ENCODE measurements around the gene KIF3C.
A peak's percentile ranks its signal among the peaks of the same experiment; 100 is the strongest.
"Not testable (repeated sequence)": the region's sequence is repeated elsewhere in the genome, so short reads cannot be mapped to it uniquely, and the experiment has no call there.

Gene KIF3C

GRCh38 chr2:25915411-25915810 lies 66.9 kb downstream of the KIF3C start:
- DNase-seq: not testable (repeated sequence)

- DNase-seq: not testable (repeated sequence)
Measured at GRCh38 chr2:25913696-25913973, 68.7 kb downstream of the KIF3C start.

DNA sequence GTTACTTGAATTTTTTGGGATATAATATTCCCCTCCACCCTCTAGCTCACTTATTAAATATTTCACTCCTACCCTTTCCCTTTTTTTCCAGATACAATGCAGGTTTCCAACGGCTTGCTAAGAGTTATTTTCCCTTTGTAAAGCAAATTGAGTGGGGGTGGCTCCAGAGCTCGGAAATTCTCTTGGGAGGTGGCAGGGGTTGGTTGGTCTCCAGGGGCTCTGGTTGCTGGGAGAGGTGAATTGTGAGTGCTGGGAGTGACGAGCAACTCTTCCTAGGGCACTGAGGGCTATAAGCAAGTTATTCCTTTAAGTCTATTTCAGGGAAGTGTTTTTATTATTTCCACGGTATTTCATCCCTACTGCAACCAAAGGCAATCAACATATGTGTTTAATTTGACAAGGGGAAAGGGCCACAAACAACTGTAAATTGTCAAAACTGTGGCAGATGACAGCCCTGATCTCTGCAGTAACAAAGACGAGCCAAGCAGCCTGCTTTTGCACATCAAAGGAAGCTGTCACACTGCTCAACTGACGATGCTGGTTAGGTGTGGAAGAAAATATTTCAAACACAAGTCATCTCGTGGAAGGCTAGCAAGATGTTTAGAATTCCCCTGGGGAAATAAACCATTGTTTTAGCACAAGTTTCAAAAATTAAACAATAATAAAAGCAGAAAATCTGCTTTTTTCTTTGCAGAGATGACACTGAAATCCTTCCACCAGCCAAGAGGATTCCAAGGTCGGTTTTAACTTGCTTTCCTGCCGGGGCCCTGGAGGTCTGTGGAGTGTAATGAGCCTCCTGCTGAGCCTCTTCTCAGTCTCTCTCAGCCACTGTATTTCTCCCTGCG lies 69.2 kb downstream of the KIF3C start:
- no peak for DNase-seq

- DNase-seq: not testable (repeated sequence)
Measured at GRCh38 chr2:25909574-25909973, 72.7 kb downstream of the KIF3C start.

- no peak for DNase-seq
Measured at GRCh38 chr2:25905126-25905525, 77.2 kb downstream of the KIF3C start.

DNA sequence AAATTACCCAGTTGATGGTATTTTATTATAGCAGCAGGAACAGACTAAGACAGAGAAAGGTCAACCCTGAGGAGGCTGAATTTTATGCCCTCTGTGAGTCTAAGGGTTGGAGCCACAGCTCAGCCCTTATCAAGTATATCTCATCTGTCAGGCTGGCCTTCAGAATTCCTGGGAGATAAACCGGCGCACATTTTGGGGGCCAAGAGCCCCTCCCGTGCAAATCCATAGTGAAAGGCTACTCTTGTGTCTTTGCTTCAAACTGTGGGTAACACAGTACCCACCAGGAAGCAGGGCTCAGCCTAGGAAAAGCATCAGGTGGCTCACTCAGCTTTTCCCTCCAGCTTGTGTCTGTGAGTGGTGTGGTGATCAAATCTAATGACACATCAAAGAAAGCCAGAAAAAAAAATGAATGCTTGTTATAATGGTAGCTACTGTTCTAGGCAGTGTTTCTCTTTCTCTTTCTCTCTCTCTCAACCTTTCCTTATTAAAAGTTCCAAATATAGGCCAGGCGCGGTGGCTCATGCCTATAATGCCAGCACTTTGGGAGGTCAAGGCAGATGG lies 79.0 kb downstream of the KIF3C start:
- DNase-seq: no peak

- no peak for DNase-seq
Measured at GRCh38 chr2:25899404-25899970, 82.8 kb downstream of the KIF3C start.

- peak; percentile 9 to 13 for DNase-seq
Measured at GRCh38 chr2:25897506-25897905, 84.8 kb downstream of the KIF3C start.

GRCh38 chr2:25896308-25896707 lies 86.0 kb downstream of the KIF3C start:
- DNase-seq: not testable (repeated sequence)

DNA sequence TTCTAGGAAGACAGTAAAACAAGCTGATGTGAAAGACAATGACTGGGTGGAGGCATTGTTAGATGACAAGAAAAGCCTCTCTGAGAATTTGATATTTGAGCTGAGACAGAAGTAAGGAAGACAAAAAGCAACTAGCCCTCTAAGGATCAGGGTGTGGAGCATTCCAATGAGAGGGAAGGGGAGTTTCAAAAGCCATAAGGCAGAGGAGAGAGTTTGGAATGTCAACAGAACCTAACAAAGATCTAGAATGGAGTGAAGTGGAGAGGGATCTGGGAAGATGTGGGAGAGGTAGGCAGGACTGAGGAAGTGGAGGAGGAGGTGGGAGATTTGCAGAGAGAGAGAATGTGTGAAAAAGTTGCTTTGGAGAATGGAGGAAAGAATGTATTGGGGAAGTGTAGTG lies 86.7 kb downstream of the KIF3C start:
- no peak for DNase-seq

DNA sequence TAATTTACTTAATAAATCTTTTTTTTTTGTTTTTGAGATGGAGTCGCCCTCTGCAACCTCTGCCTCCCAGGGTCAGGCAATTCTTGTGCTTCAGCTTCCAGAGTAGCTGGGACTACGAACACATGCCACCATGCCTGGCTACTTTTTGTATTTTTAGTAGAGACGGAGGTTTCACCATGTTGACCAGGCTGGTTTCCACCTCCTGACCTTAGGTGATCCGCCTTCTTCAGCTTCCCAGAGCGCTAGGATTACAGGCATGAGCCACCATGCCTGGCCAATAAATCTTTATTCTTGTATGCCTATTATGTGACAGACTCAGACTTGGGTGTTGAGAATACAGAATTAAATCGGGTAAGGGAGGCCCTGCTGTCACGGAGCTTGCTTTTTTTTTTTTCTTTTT lies 87.3 kb downstream of the KIF3C start:
- no peak for DNase-seq

DNA sequence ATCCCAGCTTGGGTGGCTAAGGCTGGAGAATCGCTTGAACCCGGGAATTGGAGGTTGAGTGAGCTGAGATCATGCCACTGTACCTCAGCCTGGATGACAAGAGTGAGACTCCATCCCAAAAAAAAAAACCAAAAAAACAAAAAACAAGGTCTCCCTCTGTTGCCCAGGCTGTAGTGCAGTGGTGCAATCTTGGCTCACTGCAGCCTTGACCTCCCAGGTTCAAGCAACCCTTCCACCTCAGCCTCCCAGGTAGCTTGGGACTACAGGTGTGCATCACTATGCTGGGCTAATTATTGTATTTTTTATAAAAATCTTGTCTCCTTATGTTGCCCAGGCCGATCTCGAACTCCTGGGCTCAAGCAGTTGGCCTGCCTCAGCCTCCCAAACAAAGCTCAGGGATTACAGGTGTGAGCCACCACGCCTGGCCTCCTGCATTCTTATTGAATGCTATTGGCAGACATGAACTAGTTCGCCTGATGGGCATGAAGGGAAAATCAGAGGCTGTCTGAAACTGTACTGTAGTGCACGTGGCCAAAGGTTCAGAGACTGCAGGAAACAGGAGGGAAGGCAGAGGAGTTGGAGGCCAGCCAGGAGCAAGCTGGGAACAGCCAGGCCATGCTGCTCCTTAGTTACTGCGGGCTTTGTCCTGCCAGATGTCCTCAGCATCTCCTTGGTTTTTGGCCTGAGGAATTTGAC lies 88.0 kb downstream of the KIF3C start:
- DNase-seq: no peak

DNA sequence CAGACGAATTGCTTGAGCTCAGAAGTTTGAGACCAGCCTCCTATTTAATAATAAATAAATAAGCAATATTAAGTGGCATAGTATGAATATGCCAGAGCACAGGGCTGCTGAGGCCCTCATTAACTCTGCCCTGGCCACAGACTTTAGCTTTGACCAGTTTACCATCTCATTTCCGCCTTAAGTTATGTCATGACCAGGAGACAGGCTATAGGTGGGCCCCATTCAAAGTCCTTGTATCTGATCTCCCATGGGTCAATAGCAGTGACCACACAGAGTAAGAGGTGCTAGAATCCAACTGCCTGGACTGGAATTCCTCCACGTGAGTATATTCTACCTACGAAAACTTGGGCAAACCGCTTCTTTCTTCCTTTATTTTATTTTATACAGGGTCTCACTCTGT lies 90.6 kb downstream of the KIF3C start:
- no peak for DNase-seq

GRCh38 chr2:25887624-25888242 lies 94.6 kb downstream of the KIF3C start:
- peak in 1 of 2 experiments; percentile 7 for DNase-seq

DNA sequence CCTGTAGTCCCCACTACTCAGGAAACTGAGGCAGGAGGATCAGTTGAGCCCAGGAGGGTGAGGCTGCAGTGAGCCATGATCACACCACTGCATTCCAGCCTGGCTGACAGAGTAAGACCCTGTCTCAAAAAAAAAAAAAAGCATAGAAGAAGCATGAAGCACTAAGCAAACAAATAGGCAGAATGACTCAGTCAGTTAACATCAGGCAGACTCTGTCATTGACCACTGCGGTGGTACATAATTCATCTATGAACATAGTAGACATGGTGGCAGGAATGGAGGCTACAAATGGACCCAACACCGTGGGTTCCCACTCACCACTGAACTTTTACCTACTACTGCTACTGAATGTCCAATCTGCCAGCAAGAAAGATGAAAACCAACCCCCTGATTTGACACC lies 96.4 kb downstream of the KIF3C start:
- no peak for DNase-seq

DNA sequence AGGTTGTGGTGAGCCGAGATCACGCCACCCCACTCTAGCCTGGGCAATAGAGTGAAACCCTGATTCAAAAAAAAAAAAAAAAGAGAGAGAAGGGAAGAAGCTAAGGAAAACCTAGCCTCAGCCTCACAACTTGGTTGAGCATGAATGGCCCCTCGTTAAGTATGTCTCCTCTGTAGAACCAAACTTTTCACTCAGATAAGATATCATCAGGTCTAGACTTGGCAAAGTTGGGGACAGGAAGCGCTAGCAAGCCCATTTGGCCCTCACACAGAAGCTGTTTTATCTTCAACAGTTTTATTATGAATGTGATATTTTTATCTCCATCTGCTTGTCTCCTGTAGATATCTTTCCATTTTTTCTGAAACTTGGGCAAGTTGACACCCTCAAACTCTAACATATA lies 100.5 kb downstream of the KIF3C start:
- no peak for DNase-seq

DNA sequence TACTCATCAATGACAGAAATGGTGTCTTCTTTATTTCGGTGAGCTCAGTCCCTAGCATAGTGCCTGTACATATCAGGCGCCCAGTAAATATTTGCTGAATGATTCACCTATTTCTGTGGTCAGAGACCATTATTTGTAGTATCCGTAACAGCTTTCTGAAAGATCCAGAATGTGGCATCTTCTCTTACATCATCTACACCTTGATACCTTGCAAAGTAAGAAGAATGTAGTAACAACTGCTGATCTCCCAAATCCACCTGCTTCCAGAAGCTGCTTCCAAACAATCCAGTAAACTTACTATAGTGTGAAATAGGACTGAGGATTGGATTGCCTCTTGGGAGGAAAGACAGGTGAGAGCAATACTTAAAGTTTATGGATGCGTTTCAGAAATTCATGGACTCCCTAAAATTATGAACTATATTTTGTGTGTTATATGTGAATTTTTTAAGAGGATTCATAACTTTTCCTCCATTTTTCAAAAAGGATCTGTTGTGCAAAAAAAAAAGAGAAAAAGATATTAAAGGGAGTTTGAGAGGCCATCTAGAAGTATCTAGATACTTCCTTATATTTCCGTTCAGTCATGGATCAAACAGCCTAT lies 103.1 kb downstream of the KIF3C start:
- no peak for DNase-seq

GRCh38 chr2:25878361-25879132 lies 103.8 kb downstream of the KIF3C start, which contains the start of gene ASXL2:
ASXL2 (minus strand) TSS chr2:25878487; CDS start chr2:25878222, 265 bp downstream.
- DNase-seq: peak; percentile 96 to 97

GRCh38 chr2:25877431-25878360 lies 104.6 kb downstream of the KIF3C start:
- DNase-seq: peak; percentile 69 to 74

Measured in AML-193 (cell line).